Keratinocyte (primary cell): ENCODE data around the gene MMP28. TPM values are rescaled to one million over a fixed set of nuclear protein-coding genes. Genes with fewer than 3 reads are reported as not detected.

ENCODE experiments used
- DNase-seq: peaks from one replicate; pipeline ENCODE4 v3.0.0-alpha.2; 2011; ENCODE audit warnings: low read depth, missing footprints, low spot score
- FAIRE-seq: peaks from 2 replicates; lab custom pipeline; 2011; peaks lifted over from hg19 to GRCh38; lab: Jason Lieb, UNC
- H2AFZ ChIP-seq: 2 replicates; pipeline ENCODE4 v1.6.0; 2012; ENCODE audit warnings: low read length, control low read depth, inconsistent platforms; ENCODE audit not compliant: control insufficient read depth
- H3K27ac ChIP-seq: 2 replicates; pipeline ENCODE4 v1.5.1; 2011; ENCODE audit warnings: low read length; ENCODE audit not compliant: control insufficient read depth, insufficient read depth
- H3K27me3 ChIP-seq: 3 replicates; pipeline ENCODE4 v1.6.0; 2011; ENCODE audit warnings: low read length; ENCODE audit not compliant: control insufficient read depth, insufficient read depth; ENCODE audit errors: extremely low read depth
- H3K36me3 ChIP-seq, 2 experiments: 2 replicates in 1 of 2; 3 replicates in 1 of 2; pipeline ENCODE4 v1.5.1; 2011; ENCODE audit warnings: low read length in 2 of 2, mild to moderate bottlenecking in 1 of 2; ENCODE audit not compliant: control insufficient read depth in 2 of 2, insufficient read depth in 2 of 2; ENCODE audit errors: extremely low read depth in 1 of 2
- H3K4me1 ChIP-seq: 3 replicates; pipeline ENCODE4 v1.5.1; 2011; ENCODE audit warnings: low read length; ENCODE audit not compliant: control insufficient read depth, insufficient read depth; ENCODE audit errors: extremely low read depth
- H3K4me2 ChIP-seq: 3 replicates; pipeline ENCODE4 v1.6.0; 2011; ENCODE audit warnings: low read depth, low read length; ENCODE audit not compliant: control insufficient read depth, insufficient read depth; ENCODE audit errors: extremely low read depth
- H3K4me3 ChIP-seq, 3 experiments: fragments of 200-600 bp in 1 of 3; sonication (generic) in 1 of 3; 2 replicates in 2 of 3; 3 replicates in 1 of 3; pipeline ENCODE4 v1.5.1; 2011 to 2016; ENCODE audit warnings: low read length in 3 of 3, mild to moderate bottlenecking in 3 of 3, control low read depth in 2 of 3, inconsistent platforms in 1 of 3, low read depth in 1 of 3, mixed read lengths in 1 of 3, mixed run types in 1 of 3, moderate library complexity in 1 of 3; ENCODE audit not compliant: control insufficient read depth in 2 of 3, insufficient read depth in 2 of 3; ENCODE audit errors: extremely low read depth in 1 of 3
- H3K79me2 ChIP-seq: 2 replicates; pipeline ENCODE4 v1.6.0; 2012; ENCODE audit warnings: low read length; ENCODE audit not compliant: control insufficient read depth, insufficient read depth
- H3K9ac ChIP-seq: 3 replicates; pipeline ENCODE4 v1.6.0; 2011; ENCODE audit warnings: low read length; ENCODE audit not compliant: control insufficient read depth, insufficient read depth; ENCODE audit errors: extremely low read depth
- H3K9me1 ChIP-seq: 3 replicates; pipeline ENCODE4 v1.6.0; 2011; ENCODE audit warnings: low read length; ENCODE audit not compliant: control insufficient read depth, insufficient read depth; ENCODE audit errors: extremely low read depth
- H3K9me3 ChIP-seq: 2 replicates; pipeline ENCODE4 v1.5.1; 2012; ENCODE audit warnings: low read depth, low read length; ENCODE audit not compliant: control insufficient read depth
- H4K20me1 ChIP-seq: 3 replicates; pipeline ENCODE4 v1.6.0; 2011; ENCODE audit warnings: low read length; ENCODE audit not compliant: control insufficient read depth, insufficient read depth; ENCODE audit errors: extremely low read depth
- CTCF ChIP-seq, 3 experiments: IDR thresholded peaks in 1 of 3; conservative IDR thresholded peaks in 1 of 3; optimal IDR thresholded peaks in 1 of 3; 2 replicates in 2 of 3; 3 replicates in 1 of 3; pipeline versions ENCODE3 to v1.5.1; 2011; ENCODE audit warnings: low read length in 3 of 3, mild to moderate bottlenecking in 3 of 3, moderate library complexity in 2 of 3, control low read depth in 1 of 3, inconsistent platforms in 1 of 3; ENCODE audit not compliant: insufficient read depth in 2 of 3; ENCODE audit errors: extremely low read depth in 1 of 3
- EZH2 ChIP-seq: IDR thresholded peaks from one replicate; pipeline ENCODE4 v1.6.1; 2012; ENCODE audit warnings: inconsistent platforms, mild to moderate bottlenecking, low read length, moderate library complexity
- dilution Hi-C: fragments of 300-500 bp; cut with MboI; formaldehyde crosslinking; loops from one replicate; pipeline ENCODE4 v1.7.0; 2020; ENCODE audit warnings: low sequenced_read_pairs; ENCODE audit not compliant: extremely low pct_ligation_motif_present
- polyA plus RNA-seq, 5 experiments: library from polyadenylated mRNA; depleted of rRNA in 3 of 5; stranded (reverse) in 3 of 5; stranded (forward) in 1 of 5; unstranded in 1 of 5; fragments of >200 nt; gene quantifications; 1 replicate in 1 of 5; 2 replicates in 3 of 5; 3 replicates in 1 of 5; pipeline versions ENCODE4 v1.2.1 to v1.2.3, GENCODE V29; 2011 to 2012; ENCODE audit warnings: missing spikeins in 2 of 5, low read depth in 1 of 5, low replicate concordance in 1 of 5

Gene MMP28
- polyA plus RNA-seq, 1 donor (not counting 4 experiments of a cell fraction or from before 2014, with no cell fraction given): 21.3 TPM

GRCh38 chr17:35761601-35762000, 33.8 kb downstream of the MMP28 start:
- Histone ChIP-seq H3K9me1 (no peaks in the 10 kb centered on the region), H3K27me3 (no peaks in the 10 kb centered on the region), H3K27ac (no peak overlapping the region), H3K4me2 (no peak overlapping the region), H2AFZ (no peak overlapping the region), H3K9me3 (no peaks in the 10 kb centered on the region), H3K9ac (no peak overlapping the region), H3K79me2 (no peaks in the 10 kb centered on the region), H3K4me3 (no peak overlapping the region), H4K20me1 (no peaks in the 10 kb centered on the region), H3K4me1 (peaks cover 6% of the 10 kb centered on the region), H3K36me3 (no peaks in the 10 kb centered on the region)
- dilution Hi-C loops: no loop called here
- DNase-seq: no peak
- no peak for FAIRE-seq
- TF ChIP-seq CTCF (optimal IDR thresholded peaks at IDR 0.05 in 1 of 3, IDR thresholded peaks at IDR 0.05 in 1 of 3, conservative IDR thresholded peaks at IDR 0.05 in 1 of 3; ENCODE audit: extremely low read depth in 1 of 3, insufficient read depth in 2 of 3, low read length in 3 of 3): no peak
- no peak for TF ChIP-seq EZH2

- no peak for DNase-seq
- Histone ChIP-seq H3K9me3 (no peaks in the 10 kb centered on the region), H3K4me1 (peaks cover 6% of the 10 kb centered on the region), H3K4me2 (no peak within 1 kb of the TSS), H2AFZ (no peak within 1 kb of the TSS), H3K27me3 (no peaks in the 10 kb centered on the region), H3K9me1 (no peaks in the 10 kb centered on the region), H3K36me3 (no peaks in the 10 kb centered on the region), H3K9ac (no peak within 1 kb of the TSS), H3K4me3 (no peak within 1 kb of the TSS), H3K79me2 (no peaks in the 10 kb centered on the region), H3K27ac (no peak within 1 kb of the TSS), H4K20me1 (no peaks in the 10 kb centered on the region)
- no peak for TF ChIP-seq CTCF (optimal IDR thresholded peaks at IDR 0.05 in 1 of 3, IDR thresholded peaks at IDR 0.05 in 1 of 3, conservative IDR thresholded peaks at IDR 0.05 in 1 of 3; ENCODE audit: extremely low read depth in 1 of 3, insufficient read depth in 2 of 3, low read length in 3 of 3)
- no peak for TF ChIP-seq EZH2
- dilution Hi-C loops: no loop called here
- no peak for FAIRE-seq
Measured at GRCh38 chr17:35760587-35760986, 34.9 kb downstream of the MMP28 start, which contains the start of gene C17orf50. C17orf50 (plus strand) TSS chr17:35760887; CDS start chr17:35760942, 55 bp downstream.
